Activated gamma-delta T cell treated with Interleukin-2 at 50 U/mL for 16 hours (primary cell): ENCODE measurements around the gene GGNBP2.

ENCODE experiments used
- DNase-seq: peaks from one replicate; pipeline ENCODE4 v3.0.0-alpha.2; 2020

The GGNBP2 gene

GRCh38 chr17:36515837-36516236 lies 28.9 kb upstream of the GGNBP2 start:
- DNase-seq = no peak

GRCh38 chr17:36523113-36523512 lies 21.6 kb upstream of the GGNBP2 start:
- no peak for DNase-seq

GRCh38 chr17:36524428-36524876 lies 20.3 kb upstream of the GGNBP2 start:
- DNase-seq = no peak

- no peak for DNase-seq
These were observed 19.6 kb upstream of the GGNBP2 start for GRCh38 chr17:36525113-36525512.

GRCh38 chr17:36525888-36526287 lies 18.8 kb upstream of the GGNBP2 start:
- DNase-seq = no peak

GRCh38 chr17:36527621-36528250 lies 17.0 kb upstream of the GGNBP2 start:
- no peak for DNase-seq

GRCh38 chr17:36529121-36529520 lies 15.6 kb upstream of the GGNBP2 start:
- no peak for DNase-seq

- no peak for DNase-seq
These were observed 12.2 kb upstream of the GGNBP2 start for GRCh38 chr17:36532435-36532975.

GRCh38 chr17:36533935-36534839 lies 10.5 kb upstream of the GGNBP2 start:
- DNase-seq = peak; percentile 33

GRCh38 chr17:36534840-36535668 lies 9.7 kb upstream of the GGNBP2 start, which contains the start of the genes MYO19 and PIGW:
Gene MYO19 (minus strand): TSS chr17:36534868. CDS start chr17:36532538, 2,330 bp downstream.
Gene PIGW (plus strand): TSS chr17:36534987. CDS start chr17:36537102, 2,115 bp downstream.
- peak; percentile 82 for DNase-seq

- DNase-seq = no peak
These were observed 9.0 kb upstream of the GGNBP2 start for GRCh38 chr17:36535669-36536081.

GRCh38 chr17:36540696-36541095 lies 4.0 kb upstream of the GGNBP2 start:
- DNase-seq = no peak

- DNase-seq = no peak
These were observed 2.0 kb upstream of the GGNBP2 start for GRCh38 chr17:36542755-36543154.

- no peak for DNase-seq
These were observed 744 bp upstream of the GGNBP2 start for GRCh38 chr17:36544044-36544306.

- no peak for DNase-seq
These were observed 352 bp downstream of the GGNBP2 start for GRCh38 chr17:36545077-36545464.

- peak; percentile 94 for DNase-seq
These were observed 1.0 kb downstream of the GGNBP2 start for GRCh38 chr17:36545465-36546417.

- DNase-seq = no peak
These were observed 1.8 kb downstream of the GGNBP2 start for GRCh38 chr17:36546418-36547093.

- DNase-seq = no peak
These were observed 3.1 kb downstream of the GGNBP2 start for GRCh38 chr17:36547776-36548175.

GRCh38 chr17:36550491-36551417 lies 6.0 kb downstream of the GGNBP2 start:
- no peak for DNase-seq

- DNase-seq = no peak
These were observed 8.7 kb downstream of the GGNBP2 start for GRCh38 chr17:36553459-36553858.
